ENCODE measurements around the gene CTNNA2. TPM values are rescaled to one million over a fixed set of nuclear protein-coding genes. Genes with fewer than 3 reads are reported as not detected.

CTNNA2 gene
- total RNA-seq, 1 donor from 2014 or later, result not detected

DNA sequence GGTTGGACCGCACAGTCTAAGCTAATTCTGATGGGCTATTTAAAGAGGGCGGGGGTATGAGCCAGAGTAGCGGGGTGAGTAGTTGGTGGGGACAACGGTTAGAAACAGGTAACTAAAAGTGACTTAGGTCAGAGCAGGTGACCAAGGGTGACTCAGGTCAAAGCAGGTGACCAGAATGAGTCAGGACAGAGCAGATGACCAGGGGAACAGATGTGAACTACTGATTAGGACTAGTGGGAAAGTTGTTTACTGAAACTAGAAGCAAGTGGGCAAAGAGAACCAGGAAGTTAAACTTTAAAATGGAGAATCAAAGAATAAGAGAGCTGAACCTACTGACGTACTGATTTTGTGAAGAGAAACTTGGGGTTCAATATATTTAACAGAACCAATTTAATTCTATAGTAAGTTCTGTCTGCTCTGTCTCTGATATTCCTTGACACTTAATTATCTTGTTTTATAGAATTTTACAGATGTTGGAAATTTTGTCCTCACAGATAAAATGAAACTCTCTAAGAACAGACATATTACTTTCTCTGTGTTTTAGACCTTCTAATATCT lies 799.5 kb downstream of the CTNNA2 start:
- DNase-seq (ENCODE audit: low read depth in 2 of 2), result no peak

GRCh38 chr2:80322311-80322920 lies 809.6 kb downstream of the CTNNA2 start:
- DNase-seq (ENCODE audit: low read depth in 2 of 2), result no peak

DNA sequence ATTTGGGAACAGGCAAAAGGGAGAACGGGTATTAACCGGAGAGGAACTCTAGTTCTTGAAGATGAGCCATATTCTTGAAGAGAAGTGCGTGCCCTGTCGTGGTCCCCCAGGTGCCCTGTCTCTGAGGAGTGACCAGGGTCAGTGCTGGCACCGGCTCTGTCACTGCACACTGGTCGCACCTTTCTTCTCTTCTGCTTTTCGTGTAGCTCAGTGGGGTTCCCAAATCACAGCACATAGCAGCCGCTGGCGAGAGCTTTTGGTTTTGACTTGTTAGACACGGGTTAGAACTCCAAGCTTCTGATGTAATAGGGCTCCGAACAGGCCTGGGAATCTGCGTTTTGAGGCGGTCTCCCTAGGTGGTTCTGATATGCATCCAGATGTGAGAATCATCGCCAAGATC lies 810.1 kb downstream of the CTNNA2 start:
- DNase-seq (ENCODE audit: low read depth in 2 of 2), result no peak

DNA sequence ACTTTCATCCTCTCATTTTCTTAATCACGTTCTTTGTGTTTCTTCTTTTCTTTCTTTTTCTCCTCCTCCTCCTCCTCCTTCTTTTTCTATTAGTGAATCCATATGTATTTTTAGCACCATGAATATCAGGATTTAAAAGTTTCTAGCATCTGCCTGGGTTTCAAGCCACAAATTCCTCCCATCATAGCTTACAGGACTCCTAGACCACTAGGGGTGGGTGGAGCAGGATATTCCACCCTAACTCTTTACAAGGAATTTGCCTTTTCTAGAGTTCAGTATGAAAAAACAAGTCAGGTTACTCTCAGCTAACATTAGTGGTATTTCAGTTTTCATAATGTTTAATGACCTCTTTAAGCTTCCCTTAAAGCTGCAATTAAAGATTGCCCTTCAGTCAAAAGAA lies 810.8 kb downstream of the CTNNA2 start:
- DNase-seq (ENCODE audit: low read depth in 2 of 2), result no peak

GRCh38 chr2:80324525-80324924 lies 811.7 kb downstream of the CTNNA2 start:
- no peak for DNase-seq (ENCODE audit: low read depth in 2 of 2)

DNA sequence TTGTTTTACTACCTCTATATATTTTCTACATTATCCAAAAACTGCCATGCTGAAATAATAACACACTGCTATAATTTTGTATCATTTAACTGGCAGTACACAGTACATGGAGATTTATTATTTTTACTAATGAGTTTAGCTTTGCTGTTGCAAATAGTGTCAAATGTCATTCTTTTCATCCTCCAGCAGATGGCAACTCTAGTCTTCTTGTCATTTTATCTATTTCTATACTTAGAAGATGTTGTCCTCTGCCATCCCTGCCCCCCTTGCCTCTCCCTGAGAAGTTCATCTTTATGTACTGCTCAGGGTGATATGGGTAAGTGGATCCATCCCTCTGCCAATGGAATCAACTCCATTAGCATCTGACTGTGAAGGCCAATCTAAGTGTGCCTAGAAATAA lies 813.4 kb downstream of the CTNNA2 start:
- peak; percentile 28 to 39 for DNase-seq (ENCODE audit: low read depth in 2 of 2)

DNA sequence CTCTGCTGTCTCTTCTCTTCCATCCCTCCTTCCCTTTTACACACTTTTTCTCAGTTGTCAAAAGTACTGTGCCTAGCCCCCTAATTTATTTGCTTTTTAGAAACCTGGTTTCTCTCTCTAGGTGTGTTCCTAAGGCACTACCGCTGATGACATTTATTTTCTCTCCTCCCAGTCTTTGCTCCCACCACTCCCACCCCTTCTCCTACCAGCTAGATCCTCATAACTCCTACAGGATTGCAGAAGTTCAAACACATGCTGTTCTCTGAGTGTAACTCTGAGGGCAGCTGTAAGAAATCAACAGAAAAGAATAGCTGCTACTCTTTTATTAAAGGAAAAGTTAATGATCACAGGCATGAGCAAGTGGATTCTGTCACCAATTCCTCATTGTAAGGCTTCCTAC lies 814.0 kb downstream of the CTNNA2 start:
- no peak for DNase-seq (ENCODE audit: low read depth in 2 of 2)

DNA sequence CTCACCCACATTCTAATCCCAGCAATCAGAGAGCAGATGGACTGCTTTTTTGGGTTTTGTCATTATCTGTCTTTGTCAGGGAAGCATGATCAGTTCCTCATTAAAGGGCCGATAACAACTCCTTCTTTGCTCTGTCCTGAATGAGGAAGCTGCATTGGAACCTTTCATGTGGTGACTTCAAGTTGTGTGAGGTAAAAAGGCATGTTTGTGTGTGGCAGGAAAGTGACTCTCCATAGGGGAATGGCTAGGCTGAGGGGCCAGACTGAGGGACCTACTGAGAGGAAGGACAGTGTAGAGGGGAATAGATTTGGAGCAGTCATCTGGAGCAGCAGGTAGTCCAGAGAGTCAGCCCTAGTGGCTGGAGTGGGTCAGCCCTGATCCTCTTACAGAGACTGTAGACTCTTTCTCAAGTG lies 815.3 kb downstream of the CTNNA2 start:
- no peak for DNase-seq (ENCODE audit: low read depth in 2 of 2)

DNA sequence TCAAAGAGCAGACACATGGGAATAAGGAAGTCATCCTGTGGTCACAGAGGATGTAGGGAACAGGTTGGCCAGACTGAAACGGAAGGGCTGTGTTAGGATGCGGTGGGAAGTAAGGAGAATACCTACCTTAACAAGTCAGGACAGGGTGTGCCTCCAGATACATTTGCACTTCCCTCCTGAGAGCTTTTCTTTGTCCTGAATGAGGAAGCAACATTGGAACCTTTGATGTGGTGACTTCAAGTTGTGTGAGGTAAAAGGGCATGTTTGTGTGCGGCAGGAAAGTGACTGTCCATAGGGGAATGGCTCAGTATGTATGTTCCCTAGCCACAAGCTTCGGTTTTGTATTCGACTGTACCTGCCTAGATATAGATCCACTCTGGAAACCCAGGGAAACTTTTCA lies 816.6 kb downstream of the CTNNA2 start:
- no peak for DNase-seq (ENCODE audit: low read depth in 2 of 2)

GRCh38 chr2:80330527-80331450 lies 817.9 kb downstream of the CTNNA2 start:
- DNase-seq (ENCODE audit: low read depth in 2 of 2), result no peak

- no peak for DNase-seq (ENCODE audit: low read depth in 2 of 2)
Observed at GRCh38 chr2:80333886-80334285, 821.0 kb downstream of the CTNNA2 start.

DNA sequence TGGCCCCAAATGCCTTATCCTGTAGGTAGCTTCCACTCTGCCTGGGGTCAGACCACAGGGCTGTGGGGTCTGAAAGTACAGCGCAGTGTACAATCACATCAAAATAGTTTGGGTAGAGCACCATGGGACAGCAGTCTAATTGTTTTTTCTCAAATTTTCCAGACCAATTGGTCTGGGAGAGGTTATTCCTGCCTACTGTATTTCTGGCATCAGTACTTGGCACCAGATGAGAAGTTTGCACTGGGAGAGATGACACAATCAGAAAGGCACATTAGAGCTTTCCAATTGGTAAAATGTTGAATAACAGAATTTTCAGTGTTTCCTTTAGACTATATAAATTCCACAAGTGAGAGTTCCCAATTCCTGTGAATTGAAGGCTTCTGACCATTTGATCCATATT lies 822.6 kb downstream of the CTNNA2 start:
- no peak for DNase-seq (ENCODE audit: low read depth in 2 of 2)

DNA sequence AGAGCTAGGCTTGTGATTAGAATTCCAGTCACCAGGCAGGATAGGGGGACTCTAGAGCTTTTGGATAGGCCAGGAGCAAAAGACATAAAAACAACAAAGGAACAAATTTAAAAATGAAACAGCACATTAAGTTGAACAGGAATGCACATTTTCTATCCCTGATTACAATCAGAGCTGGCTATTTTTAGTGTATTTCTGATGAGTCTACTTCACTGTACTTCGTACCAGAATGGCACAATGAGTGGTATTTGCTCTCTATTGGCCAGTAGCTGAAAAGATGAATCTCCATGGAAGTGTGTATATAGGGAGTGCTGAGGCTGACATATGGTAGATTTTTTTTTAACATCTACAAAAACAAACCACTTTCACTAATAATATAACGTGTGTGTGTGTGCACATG lies 825.9 kb downstream of the CTNNA2 start:
- DNase-seq (ENCODE audit: low read depth in 2 of 2), result no peak

- no peak for DNase-seq (ENCODE audit: low read depth in 2 of 2)
Observed at GRCh38 chr2:80340022-80340421, 827.2 kb downstream of the CTNNA2 start.

DNA sequence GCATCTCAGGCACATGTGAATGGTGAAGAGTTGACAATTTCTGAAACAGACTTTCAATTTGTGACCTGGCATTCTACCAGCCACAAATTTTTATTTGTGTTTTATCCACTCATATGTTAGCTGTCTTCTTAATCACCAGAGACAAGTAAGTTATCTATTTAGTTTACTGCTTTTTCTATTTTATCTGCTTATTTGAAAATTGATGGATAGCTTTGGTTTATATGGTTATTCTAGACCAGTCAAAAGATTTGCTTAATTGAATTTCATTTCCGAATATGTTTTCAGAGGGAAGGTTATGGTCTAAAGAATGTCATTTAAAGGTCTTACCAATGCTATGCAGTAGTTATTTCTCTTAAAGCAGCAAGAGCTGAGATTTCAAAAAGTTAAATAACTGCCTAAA lies 835.2 kb downstream of the CTNNA2 start:
- no peak for DNase-seq (ENCODE audit: low read depth in 2 of 2)

GRCh38 chr2:80348953-80349352 lies 836.1 kb downstream of the CTNNA2 start:
- no peak for DNase-seq (ENCODE audit: low read depth in 2 of 2)

DNA sequence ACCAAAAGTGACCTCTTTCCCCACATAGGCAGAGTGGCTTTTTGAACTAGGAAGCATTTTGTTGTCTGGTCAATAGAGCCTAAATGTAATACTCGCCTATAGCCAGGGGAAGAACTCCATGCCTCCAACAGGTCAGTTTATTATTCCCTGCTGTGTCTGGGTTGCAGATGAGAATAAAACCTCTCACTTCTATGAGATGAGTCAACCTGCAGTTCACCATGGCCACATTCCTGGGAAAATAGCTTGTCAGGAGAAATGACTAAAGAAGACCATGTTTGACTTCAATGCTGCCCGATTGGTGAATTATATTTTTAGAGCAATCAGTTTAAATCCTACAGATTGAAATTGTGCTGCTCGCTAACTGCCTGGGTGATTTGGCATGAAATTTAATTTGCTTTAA lies 838.4 kb downstream of the CTNNA2 start:
- DNase-seq (ENCODE audit: low read depth in 2 of 2), result no peak

GRCh38 chr2:80354858-80355257 lies 842.0 kb downstream of the CTNNA2 start:
- no peak for DNase-seq (ENCODE audit: low read depth in 2 of 2)

DNA sequence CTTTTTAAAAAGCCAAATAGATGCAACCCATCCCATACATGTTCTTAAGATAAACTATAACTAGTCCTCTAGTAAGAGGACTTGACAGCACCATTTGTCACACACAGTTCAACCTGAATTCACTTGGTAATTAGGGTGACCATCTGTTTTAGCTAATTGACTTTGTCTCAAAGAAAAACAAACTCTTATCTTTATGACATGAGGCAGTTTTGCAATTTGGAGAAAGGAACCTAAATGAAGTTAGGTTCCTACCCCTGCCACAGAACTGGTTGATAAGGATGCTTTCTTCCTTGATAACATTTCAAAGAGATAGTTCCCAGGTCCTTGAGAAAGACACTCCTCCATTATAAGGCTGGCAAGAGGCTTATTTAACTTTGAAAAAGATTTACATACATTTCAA lies 849.1 kb downstream of the CTNNA2 start:
- no peak for DNase-seq (ENCODE audit: low read depth in 2 of 2)

- DNase-seq (ENCODE audit: low read depth in 2 of 2), result no peak
Observed at GRCh38 chr2:80363330-80363729, 850.5 kb downstream of the CTNNA2 start.

DNA sequence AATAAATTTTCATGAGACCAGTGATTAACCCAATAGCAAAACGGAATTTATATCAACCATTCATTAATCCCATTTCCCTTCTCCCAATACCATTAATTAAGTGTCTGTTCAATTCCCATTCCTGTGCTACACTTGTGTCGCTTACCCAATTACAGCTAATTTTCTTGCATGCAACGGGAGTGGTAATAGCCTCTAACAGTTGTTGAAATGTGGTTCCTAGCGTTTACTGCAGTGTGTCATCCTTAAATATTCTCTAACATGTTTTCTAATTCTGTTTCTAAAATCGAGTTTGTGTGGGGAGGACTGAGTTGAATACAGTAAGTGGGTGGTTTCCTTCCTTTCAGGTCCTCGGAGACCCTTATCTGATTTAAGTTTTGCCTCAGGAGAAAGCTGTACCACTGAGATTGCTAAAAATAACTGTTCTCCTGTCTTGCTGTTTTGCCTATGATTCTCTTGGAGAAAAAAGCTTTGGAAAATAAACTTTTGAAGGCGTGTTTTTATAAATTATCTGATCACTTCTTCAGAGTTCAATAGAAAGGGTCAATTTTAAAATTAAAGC lies 851.0 kb downstream of the CTNNA2 start:
- no peak for DNase-seq (ENCODE audit: low read depth in 2 of 2)

DNA sequence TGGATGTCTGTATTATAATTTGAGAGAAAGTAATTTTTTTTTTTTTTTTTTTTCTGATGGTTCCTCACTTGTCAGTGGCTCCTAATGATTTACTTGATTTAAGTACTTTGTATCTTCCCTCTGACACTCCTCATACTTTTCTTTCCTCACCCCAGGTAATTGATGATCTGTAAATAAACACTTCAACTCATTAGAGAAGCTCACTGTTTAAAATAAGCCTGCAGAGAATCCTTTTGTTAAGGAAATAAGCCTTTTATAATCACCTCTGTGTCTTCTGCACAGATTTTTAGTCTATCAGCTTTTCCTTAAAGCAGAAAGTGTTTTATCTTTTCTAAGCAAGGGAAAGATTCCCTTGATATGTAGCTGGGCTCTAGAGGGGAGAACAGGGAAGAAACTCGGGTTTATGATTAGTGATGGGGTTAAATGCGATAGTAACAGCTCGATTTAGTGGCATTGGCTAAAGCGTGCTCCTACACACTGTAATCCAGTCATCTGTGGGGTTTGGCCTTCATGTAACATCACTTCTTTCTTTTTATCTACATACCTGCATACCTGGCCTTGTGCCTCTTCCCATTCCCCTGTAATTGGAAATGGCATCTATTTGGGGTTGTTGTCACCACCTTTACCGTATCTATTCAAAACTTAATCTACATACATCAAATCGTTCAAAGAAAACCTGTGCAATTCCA lies 851.8 kb downstream of the CTNNA2 start:
- DNase-seq (ENCODE audit: low read depth in 2 of 2), result no peak

All from lung microvascular endothelial cell (primary cell).